ENCODE results near the gene DCAF8L2.
"Not testable (repeated sequence)": the region's sequence is repeated elsewhere in the genome, so short reads cannot be mapped to it uniquely, and the experiment has no call there.

DCAF8L2 gene

GRCh38 chrX:27590044-27590443 is at the start of gene DCAF8L2:
Gene DCAF8L2, plus strand, starts transcription at chrX:27590344. Its CDS starts 156,552 bp downstream, at chrX:27746896.
- DNase-seq = no peak

GRCh38 chrX:27541161-27541560 is 49.0 kb upstream of the DCAF8L2 start:
- DNase-seq = not testable (repeated sequence)

- DNase-seq = no peak
These were observed 41.5 kb upstream of the DCAF8L2 start for GRCh38 chrX:27548624-27549023.

- no peak for DNase-seq
These were observed 40.5 kb upstream of the DCAF8L2 start for GRCh38 chrX:27549688-27550087.

- DNase-seq = peak in 1 of 51 donors; percentile 2
These were observed 34.6 kb upstream of the DCAF8L2 start for GRCh38 chrX:27555514-27555913.

- no peak for DNase-seq
These were observed 24.2 kb upstream of the DCAF8L2 start for GRCh38 chrX:27565992-27566391.

GRCh38 chrX:27571164-27571563 is 19.0 kb upstream of the DCAF8L2 start:
- DNase-seq = no peak

GRCh38 chrX:27575565-27575964 is 14.6 kb upstream of the DCAF8L2 start:
- no peak for DNase-seq

- DNase-seq = no peak
These were observed 6.2 kb upstream of the DCAF8L2 start for GRCh38 chrX:27583976-27584375.

GRCh38 chrX:27591938-27592337 is 1.8 kb downstream of the DCAF8L2 start:
- DNase-seq = no peak

- DNase-seq = no peak
These were observed 7.4 kb downstream of the DCAF8L2 start for GRCh38 chrX:27597508-27597907.

- DNase-seq = no peak
These were observed 8.2 kb downstream of the DCAF8L2 start for GRCh38 chrX:27598312-27598711.

GRCh38 chrX:27599928-27600327 is 9.8 kb downstream of the DCAF8L2 start:
- DNase-seq = no peak

- DNase-seq = no peak
These were observed 10.5 kb downstream of the DCAF8L2 start for GRCh38 chrX:27600686-27601085.

- DNase-seq = no peak
These were observed 18.5 kb downstream of the DCAF8L2 start for GRCh38 chrX:27608671-27609070.

- DNase-seq = no peak
These were observed 29.3 kb downstream of the DCAF8L2 start for GRCh38 chrX:27619459-27619858.

- DNase-seq = no peak
These were observed 29.8 kb downstream of the DCAF8L2 start for GRCh38 chrX:27619975-27620374.

GRCh38 chrX:27622883-27623282 is 32.7 kb downstream of the DCAF8L2 start:
- no peak for DNase-seq

- DNase-seq = no peak
These were observed 35.9 kb downstream of the DCAF8L2 start for GRCh38 chrX:27626066-27626465.

- no peak for DNase-seq
These were observed 43.2 kb downstream of the DCAF8L2 start for GRCh38 chrX:27633328-27633727.

- no peak for DNase-seq
These were observed 66.4 kb downstream of the DCAF8L2 start for GRCh38 chrX:27656581-27656980.

- DNase-seq = no peak
These were observed 70.7 kb downstream of the DCAF8L2 start for GRCh38 chrX:27660878-27661277.

GRCh38 chrX:27671234-27671633 is 81.1 kb downstream of the DCAF8L2 start:
- no peak for DNase-seq

GRCh38 chrX:27674491-27674890 is 84.3 kb downstream of the DCAF8L2 start:
- no peak for DNase-seq

GRCh38 chrX:27675493-27675892 is 85.3 kb downstream of the DCAF8L2 start:
- DNase-seq = no peak
